CD8-positive, alpha-beta memory T cell (primary cell): ENCODE measurements around the gene ACTL7A. TPM values are rescaled to one million over a fixed set of nuclear protein-coding genes. Genes with fewer than 3 reads are reported as not detected.
A peak's percentile ranks its signal among the peaks of the same experiment; 100 is the strongest.
"Not testable (repeated sequence)": the region's sequence is repeated elsewhere in the genome, so short reads cannot be mapped to it uniquely, and the experiment has no call there.

ENCODE experiments used
- CTCF ChIA-PET: fragments of 350-600 bp; sonication (Branson Sonifier 250); formaldehyde crosslinking; loops from one replicate; lab custom pipeline; 2021; ENCODE audit warnings: antibody characterized with exemption; lab: Charles Lee
- POLR2A ChIA-PET: fragments of 350-600 bp; sonication (Branson Sonifier 250); formaldehyde crosslinking; loops from one replicate; lab custom pipeline; 2021; ENCODE audit warnings: antibody characterized with exemption; lab: Charles Lee
- DNase-seq, 5 donors: peaks; one replicate each; pipeline versions ENCODE4 v3.0.0 to v3.0.0-alpha.2; 2020 to 2022; ENCODE audit warnings: mixed read lengths in 1 of 5
- H3K27ac ChIP-seq: one replicate; pipeline ENCODE4 v1.7.0; 2013; ENCODE audit warnings: low read depth, mild to moderate bottlenecking, low read length, moderate library complexity
- H3K27me3 ChIP-seq: 2 replicates; pipeline ENCODE4 v1.7.0; 2013; ENCODE audit warnings: low read length, mild to moderate bottlenecking; ENCODE audit not compliant: insufficient read depth, poor library complexity, severe bottlenecking
- H3K36me3 ChIP-seq: 2 replicates; pipeline ENCODE4 v1.7.0; 2013; ENCODE audit warnings: mild to moderate bottlenecking, low read length, moderate library complexity; ENCODE audit not compliant: insufficient read depth
- H3K4me1 ChIP-seq: 2 replicates; pipeline ENCODE4 v1.7.0; 2013; ENCODE audit warnings: mild to moderate bottlenecking, low read length, moderate library complexity; ENCODE audit not compliant: insufficient read depth
- H3K4me3 ChIP-seq: 2 replicates; pipeline ENCODE4 v1.7.0; 2013; ENCODE audit warnings: mild to moderate bottlenecking, low read length
- H3K9me3 ChIP-seq: 2 replicates; pipeline ENCODE4 v1.7.0; 2013; ENCODE audit warnings: mild to moderate bottlenecking, low read length
- H3K27ac Mint-ChIP-seq, 8 donors: one replicate each; pipeline ENCODE4 v1.8.0; 2020 to 2021; ENCODE audit warnings: mixed read lengths in 8 of 8, mild to moderate bottlenecking in 6 of 8, inconsistent platforms in 3 of 8, moderate library complexity in 3 of 8
- H3K27me3 Mint-ChIP-seq, 2 donors: one replicate each; pipeline ENCODE4 v1.8.0; 2020 to 2021; ENCODE audit warnings: mixed read lengths in 2 of 2, mild to moderate bottlenecking in 1 of 2, moderate library complexity in 1 of 2
- H3K36me3 Mint-ChIP-seq, 3 donors: one replicate each; pipeline ENCODE4 v1.8.0; 2020 to 2021; ENCODE audit warnings: mixed read lengths in 3 of 3, inconsistent platforms in 1 of 3, mild to moderate bottlenecking in 1 of 3
- H3K4me1 Mint-ChIP-seq, 3 donors: one replicate each; pipeline ENCODE4 v1.8.0; 2020 to 2021; ENCODE audit warnings: mixed read lengths in 3 of 3, inconsistent platforms in 1 of 3, mild to moderate bottlenecking in 1 of 3
- H3K4me3 Mint-ChIP-seq, 7 donors: one replicate each; pipeline ENCODE4 v1.8.0; 2020 to 2021; ENCODE audit warnings: mixed read lengths in 7 of 7, mild to moderate bottlenecking in 6 of 7, moderate library complexity in 4 of 7, inconsistent platforms in 2 of 7
- H3K9me3 Mint-ChIP-seq, 5 donors: one replicate each; pipeline ENCODE4 v1.8.0; 2020 to 2022; ENCODE audit warnings: mixed read lengths in 5 of 5, mild to moderate bottlenecking in 3 of 5, moderate library complexity in 2 of 5, inconsistent platforms in 1 of 5
- polyA plus RNA-seq: library from polyadenylated mRNA; unstranded; fragments of 300-500 nt; fragmentation: Illumina TruSeq; gene quantifications from one replicate; pipeline ENCODE4 v1.2.3, GENCODE V29; 2021
- total RNA-seq, 2 experiments: library from RNA; stranded (reverse); gene quantifications; one replicate each; pipeline ENCODE4 v1.2.3, GENCODE V29; 2021

The ACTL7A gene
- total and polyA plus RNA-seq, 3 experiments from 2014 or later: not detected

- Histone ChIP-seq H3K4me1 (no peaks in the 10 kb centered on the region), H3K9me3 (no peaks in the 10 kb centered on the region), H3K36me3 (peaks cover 17% of the 10 kb centered on the region), H3K4me3 (no peak overlapping the region), H3K27me3 (no peaks in the 10 kb centered on the region), H3K27ac (no peak overlapping the region)
- Mint-ChIP-seq H3K27me3 (no peaks in the 10 kb centered on the region), H3K36me3 (peaks cover 5 to 77% (median 26%) of the 10 kb centered on the region in 3 donors), H3K4me3 (no peak overlapping the region), H3K27ac (peak overlapping the region in 1 of 8 donors; percentile 52), H3K9me3 (no peaks in the 10 kb centered on the region), H3K4me1 (peaks cover 10 to 17% (median 13%) of the 10 kb centered on the region in 3 donors)
- ChIA-PET POLR2A (no interaction called here), CTCF (no interaction called here)
- no peak for DNase-seq
Observed at GRCh38 chr9:108884701-108885100, 22.6 kb downstream of the ACTL7A start.

GRCh38 chr9:108885643-108886348 is 23.7 kb downstream of the ACTL7A start:
- POLR2A ChIA-PET: no interaction called here

GRCh38 chr9:108886594-108887271 is 24.7 kb downstream of the ACTL7A start:
- H3K4me1 ChIP-seq, H3K4me3 ChIP-seq, H3K9me3 ChIP-seq, POLR2A ChIA-PET, H3K27ac ChIP-seq, DNase-seq, H3K4me3 Mint-ChIP-seq, H3K9me3 Mint-ChIP-seq, H3K27me3 Mint-ChIP-seq, H3K27me3 ChIP-seq, CTCF ChIA-PET: not testable (repeated sequence)
- H3K36me3 ChIP-seq: peaks cover 18% of the 10 kb centered on the region
- H3K27ac Mint-ChIP-seq: peak overlapping the region in 2 of 8 donors; percentile 5 to 23
- H3K4me1 Mint-ChIP-seq: peaks cover 10 to 17% (median 13%) of the 10 kb centered on the region in 3 donors
- H3K36me3 Mint-ChIP-seq: peaks cover 8 to 80% (median 36%) of the 10 kb centered on the region in 3 donors

More at GRCh38 chr9:108885643-108886348, 23.7 kb downstream of the ACTL7A start:
- H3K36me3 ChIP-seq: peaks cover 12% of the 10 kb centered on the region
- Mint-ChIP-seq H3K9me3 (no peaks in the 10 kb centered on the region), H3K27me3 (no peaks in the 10 kb centered on the region), H3K4me3 (no peak overlapping the region), H3K4me1 (peaks cover 10 to 17% (median 13%) of the 10 kb centered on the region in 3 donors), H3K36me3 (peaks cover 5 to 77% (median 31%) of the 10 kb centered on the region in 3 donors), H3K27ac (peak overlapping the region in 4 of 8 donors; percentile 5 to 83 (median 30))
- no peaks in the 10 kb centered on the region for H3K4me1 ChIP-seq
- H3K4me3 ChIP-seq: no peak overlapping the region
- CTCF ChIA-PET: no interaction called here
- H3K9me3 ChIP-seq: no peaks in the 10 kb centered on the region
- no peak for DNase-seq
- H3K27ac ChIP-seq: no peak overlapping the region
- no peaks in the 10 kb centered on the region for H3K27me3 ChIP-seq

GRCh38 chr9:108889649-108890067 is 27.6 kb downstream of the ACTL7A start:
- no peak overlapping the region for H3K4me3 ChIP-seq
- H3K4me1 Mint-ChIP-seq: peaks cover 10 to 17% (median 13%) of the 10 kb centered on the region in 3 donors
- no peaks in the 10 kb centered on the region for H3K4me1 ChIP-seq
- ChIA-PET CTCF (interaction anchor here (1.6 to 1.7 kb wide), 2 partner anchors 61 to 65 kb away, joined by 4 to 5 read pairs; no protein-coding TSS in a partner anchor), POLR2A (no interaction called here)
- H3K36me3 ChIP-seq: peaks cover 43% of the 10 kb centered on the region
- H3K27ac ChIP-seq: no peak overlapping the region
- no peaks in the 10 kb centered on the region for H3K27me3 ChIP-seq
- DNase-seq: no peak
- H3K36me3 Mint-ChIP-seq: peaks cover 11 to 86% (median 42%) of the 10 kb centered on the region in 3 donors
- H3K9me3 ChIP-seq: no peaks in the 10 kb centered on the region
- peak overlapping the region in 2 of 8 donors; percentile 1 to 5 for H3K27ac Mint-ChIP-seq
- no peaks in the 10 kb centered on the region for H3K27me3 Mint-ChIP-seq
- H3K9me3 Mint-ChIP-seq: no peaks in the 10 kb centered on the region
- H3K4me3 Mint-ChIP-seq: no peak overlapping the region

GRCh38 chr9:108894225-108894997 is 32.3 kb downstream of the ACTL7A start:
- no peak overlapping the region for H3K27ac ChIP-seq

GRCh38 chr9:108897324-108898096 is 35.4 kb downstream of the ACTL7A start:
- H3K4me1 Mint-ChIP-seq: no peaks in the 10 kb centered on the region
- no peak overlapping the region for H3K4me3 Mint-ChIP-seq
- Histone ChIP-seq H3K9me3 (no peaks in the 10 kb centered on the region), H3K4me1 (no peaks in the 10 kb centered on the region), H3K4me3 (no peak overlapping the region), H3K27me3 (no peaks in the 10 kb centered on the region), H3K27ac (no peak overlapping the region), H3K36me3 (peaks cover 55% of the 10 kb centered on the region)
- H3K9me3 Mint-ChIP-seq: no peaks in the 10 kb centered on the region
- H3K27ac Mint-ChIP-seq: peak overlapping the region in 1 of 8 donors; percentile 73
- H3K36me3 Mint-ChIP-seq: peaks cover 17 to 97% (median 41%) of the 10 kb centered on the region in 3 donors
- CTCF ChIA-PET: no interaction called here
- POLR2A ChIA-PET: no interaction called here
- no peak for DNase-seq
- no peaks in the 10 kb centered on the region for H3K27me3 Mint-ChIP-seq

More at GRCh38 chr9:108894225-108894997, 32.3 kb downstream of the ACTL7A start:
- H3K36me3 ChIP-seq: peaks cover 49% of the 10 kb centered on the region
- Mint-ChIP-seq H3K9me3 (no peaks in the 10 kb centered on the region), H3K4me3 (no peak overlapping the region), H3K27ac (no peak overlapping the region), H3K27me3 (no peaks in the 10 kb centered on the region), H3K36me3 (peaks cover 18 to 99% (median 47%) of the 10 kb centered on the region in 3 donors), H3K4me1 (no peaks in the 10 kb centered on the region)
- H3K4me3 ChIP-seq: no peak overlapping the region
- no peaks in the 10 kb centered on the region for H3K9me3 ChIP-seq
- H3K4me1 ChIP-seq: no peaks in the 10 kb centered on the region
- DNase-seq: no peak
- H3K27me3 ChIP-seq: no peaks in the 10 kb centered on the region
- CTCF ChIA-PET: no interaction called here
- POLR2A ChIA-PET: no interaction called here

- H3K27me3 ChIP-seq, H3K9me3 ChIP-seq, DNase-seq, H3K4me3 Mint-ChIP-seq, H3K27ac ChIP-seq, H3K27me3 Mint-ChIP-seq, H3K4me1 Mint-ChIP-seq, POLR2A ChIA-PET, CTCF ChIA-PET, H3K9me3 Mint-ChIP-seq, H3K4me3 ChIP-seq, H3K4me1 ChIP-seq: not testable (repeated sequence)
- H3K36me3 ChIP-seq: peaks cover 45% of the 10 kb centered on the region
- H3K27ac Mint-ChIP-seq: peak overlapping the region in 1 of 8 donors; percentile 50
- H3K36me3 Mint-ChIP-seq: peaks cover 16 to 97% (median 49%) of the 10 kb centered on the region in 3 donors
Observed at GRCh38 chr9:108899023-108899695, 37.1 kb downstream of the ACTL7A start.
